ENCODE measurements around the gene POLRMT.

- TF ChIP-seq, protein P1, sequence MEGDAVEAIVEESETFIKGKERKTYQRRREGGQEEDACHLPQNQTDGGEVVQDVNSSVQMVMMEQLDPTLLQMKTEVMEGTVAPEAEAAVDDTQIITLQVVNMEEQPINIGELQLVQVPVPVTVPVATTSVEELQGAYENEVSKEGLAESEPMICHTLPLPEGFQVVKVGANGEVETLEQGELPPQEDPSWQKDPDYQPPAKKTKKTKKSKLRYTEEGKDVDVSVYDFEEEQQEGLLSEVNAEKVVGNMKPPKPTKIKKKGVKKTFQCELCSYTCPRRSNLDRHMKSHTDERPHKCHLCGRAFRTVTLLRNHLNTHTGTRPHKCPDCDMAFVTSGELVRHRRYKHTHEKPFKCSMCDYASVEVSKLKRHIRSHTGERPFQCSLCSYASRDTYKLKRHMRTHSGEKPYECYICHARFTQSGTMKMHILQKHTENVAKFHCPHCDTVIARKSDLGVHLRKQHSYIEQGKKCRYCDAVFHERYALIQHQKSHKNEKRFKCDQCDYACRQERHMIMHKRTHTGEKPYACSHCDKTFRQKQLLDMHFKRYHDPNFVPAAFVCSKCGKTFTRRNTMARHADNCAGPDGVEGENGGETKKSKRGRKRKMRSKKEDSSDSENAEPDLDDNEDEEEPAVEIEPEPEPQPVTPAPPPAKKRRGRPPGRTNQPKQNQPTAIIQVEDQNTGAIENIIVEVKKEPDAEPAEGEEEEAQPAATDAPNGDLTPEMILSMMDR (IDR thresholded peaks at IDR 0.05), result no peak
- no peak for TF ChIP-seq EP300 (IDR thresholded peaks at IDR 0.05)
Measured at GRCh38 chr19:623974-624373, 9.4 kb downstream of the POLRMT start.
